HG03066 (cell line): ENCODE data around the gene LMO1.

Experiments used
- ATAC-seq: cut with Tn5 transposase; IDR thresholded peaks from one replicate; pipeline ENCODE4 v1.9.1; 2021; ENCODE audit warnings: low read depth; ENCODE audit not compliant: unreplicated experiment

Gene LMO1

GRCh38 chr11:8288824-8289491 is 25.3 kb upstream of the LMO1 start:
- no peak for ATAC-seq

GRCh38 chr11:8288166-8288772 is 24.6 kb upstream of the LMO1 start:
- no peak for ATAC-seq

GRCh38 chr11:8287703-8288102 is 24.0 kb upstream of the LMO1 start:
- no peak for ATAC-seq

GRCh38 chr11:8287297-8287696 is 23.6 kb upstream of the LMO1 start:
- ATAC-seq, result no peak

DNA sequence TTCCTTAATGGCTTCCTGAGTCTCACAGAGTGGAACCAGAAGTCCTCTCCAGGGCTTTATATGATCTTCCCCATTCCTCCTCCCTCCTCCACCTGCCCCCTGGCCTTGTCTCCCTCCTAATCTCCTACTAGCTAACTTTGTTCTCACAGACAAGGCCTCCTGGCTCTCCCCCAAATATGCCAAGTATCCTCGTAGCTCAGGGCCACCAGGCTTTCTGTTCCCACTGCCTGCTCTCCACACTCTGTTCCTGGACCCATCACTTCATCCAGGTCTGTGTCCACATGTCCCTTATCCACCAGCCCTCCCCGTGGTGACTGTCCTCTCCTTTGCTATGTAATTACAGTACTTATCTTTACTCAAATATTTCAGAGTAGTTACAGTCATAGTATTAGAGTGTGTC is 23.2 kb upstream of the LMO1 start:
- no peak for ATAC-seq

DNA sequence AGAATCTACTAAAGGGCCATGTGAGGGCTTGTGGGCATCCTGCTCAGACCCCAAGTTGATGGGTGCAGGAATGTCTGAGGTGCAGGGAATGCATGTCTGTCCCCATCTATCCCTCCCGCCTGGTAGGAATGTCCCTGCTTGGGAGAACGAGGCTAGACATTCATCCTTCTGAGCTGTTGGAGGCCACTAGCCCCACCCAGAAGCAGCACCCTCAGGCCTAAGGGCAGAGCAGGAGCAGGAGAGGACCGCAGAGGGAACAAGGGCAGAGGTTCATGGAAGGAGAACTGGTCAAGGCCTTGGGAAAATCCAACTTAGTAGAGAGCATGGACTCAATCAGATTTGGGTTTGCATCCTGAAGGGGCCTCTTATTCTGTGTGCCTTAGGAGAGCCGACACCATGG is 22.1 kb upstream of the LMO1 start:
- no peak for ATAC-seq

- ATAC-seq, result no peak
These were observed 21.6 kb upstream of the LMO1 start for GRCh38 chr11:8285228-8285627.

DNA sequence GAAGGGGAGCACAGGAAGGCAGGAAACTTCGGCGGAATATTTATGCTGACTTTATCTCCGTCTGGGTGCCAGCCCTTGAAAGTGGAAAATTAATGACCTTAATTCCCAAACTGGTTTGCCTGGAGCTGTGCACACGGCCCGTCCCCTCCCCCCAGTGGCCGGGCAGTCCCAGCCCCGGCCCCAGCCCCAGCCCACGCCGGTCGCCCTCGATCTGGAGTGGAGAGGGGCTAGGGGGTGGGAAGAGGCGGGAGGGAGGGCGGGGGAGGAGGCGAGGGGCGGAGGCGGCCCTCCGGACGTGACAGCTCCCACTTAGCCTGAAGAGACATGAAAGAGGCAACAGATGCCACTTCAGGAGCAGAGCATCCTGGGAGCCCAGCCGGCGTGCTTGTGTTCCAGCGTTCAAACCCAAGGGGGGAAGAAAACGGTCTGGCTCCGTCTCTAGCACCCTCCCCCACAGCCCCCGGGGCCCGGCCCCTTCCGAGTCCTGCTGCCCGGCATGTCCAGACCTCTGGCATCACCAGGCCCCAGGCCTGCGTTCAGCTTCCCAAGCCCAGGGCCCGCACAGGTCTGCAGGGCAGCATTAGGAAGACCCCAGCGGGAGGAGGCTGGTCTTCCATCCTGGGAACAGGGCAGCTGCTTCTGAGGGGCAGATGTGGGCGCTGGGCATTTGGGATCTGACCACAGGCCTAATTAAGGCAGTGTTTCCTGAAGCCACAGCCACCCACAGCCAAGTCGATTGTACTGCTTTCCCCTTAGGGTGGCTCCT is 20.0 kb upstream of the LMO1 start:
- no peak for ATAC-seq

- no peak for ATAC-seq
These were observed 19.4 kb upstream of the LMO1 start for GRCh38 chr11:8283100-8283464.

- no peak for ATAC-seq
These were observed 19.0 kb upstream of the LMO1 start for GRCh38 chr11:8282631-8283030.

GRCh38 chr11:8281266-8281665 is 17.6 kb upstream of the LMO1 start:
- ATAC-seq, result no peak

GRCh38 chr11:8277691-8278090 is 14.0 kb upstream of the LMO1 start:
- ATAC-seq, result no peak

DNA sequence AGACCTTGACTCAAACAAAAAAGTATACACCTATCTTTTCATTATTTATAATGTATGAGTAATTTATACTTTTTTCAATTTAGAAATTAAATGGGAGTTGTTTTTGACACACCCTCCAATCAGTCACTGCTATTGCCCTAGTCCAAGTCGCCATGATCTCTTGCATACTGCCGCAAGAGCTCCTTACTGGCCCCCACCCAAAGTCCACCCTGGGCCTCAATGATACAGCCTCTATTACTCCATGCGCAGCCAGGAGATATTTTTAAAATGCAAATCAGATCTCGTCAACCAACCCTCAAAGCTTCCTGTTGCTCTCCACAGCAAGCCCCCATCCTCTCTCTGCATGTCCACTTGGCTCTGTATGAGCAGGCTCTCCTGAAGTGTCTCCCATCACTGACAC is 12.8 kb upstream of the LMO1 start:
- no peak for ATAC-seq

- no peak for ATAC-seq
These were observed 9.6 kb upstream of the LMO1 start for GRCh38 chr11:8273287-8273686.

- no peak for ATAC-seq
These were observed 7.6 kb upstream of the LMO1 start for GRCh38 chr11:8271106-8271886.

- ATAC-seq, result no peak
These were observed 6.0 kb upstream of the LMO1 start for GRCh38 chr11:8269636-8270035.

DNA sequence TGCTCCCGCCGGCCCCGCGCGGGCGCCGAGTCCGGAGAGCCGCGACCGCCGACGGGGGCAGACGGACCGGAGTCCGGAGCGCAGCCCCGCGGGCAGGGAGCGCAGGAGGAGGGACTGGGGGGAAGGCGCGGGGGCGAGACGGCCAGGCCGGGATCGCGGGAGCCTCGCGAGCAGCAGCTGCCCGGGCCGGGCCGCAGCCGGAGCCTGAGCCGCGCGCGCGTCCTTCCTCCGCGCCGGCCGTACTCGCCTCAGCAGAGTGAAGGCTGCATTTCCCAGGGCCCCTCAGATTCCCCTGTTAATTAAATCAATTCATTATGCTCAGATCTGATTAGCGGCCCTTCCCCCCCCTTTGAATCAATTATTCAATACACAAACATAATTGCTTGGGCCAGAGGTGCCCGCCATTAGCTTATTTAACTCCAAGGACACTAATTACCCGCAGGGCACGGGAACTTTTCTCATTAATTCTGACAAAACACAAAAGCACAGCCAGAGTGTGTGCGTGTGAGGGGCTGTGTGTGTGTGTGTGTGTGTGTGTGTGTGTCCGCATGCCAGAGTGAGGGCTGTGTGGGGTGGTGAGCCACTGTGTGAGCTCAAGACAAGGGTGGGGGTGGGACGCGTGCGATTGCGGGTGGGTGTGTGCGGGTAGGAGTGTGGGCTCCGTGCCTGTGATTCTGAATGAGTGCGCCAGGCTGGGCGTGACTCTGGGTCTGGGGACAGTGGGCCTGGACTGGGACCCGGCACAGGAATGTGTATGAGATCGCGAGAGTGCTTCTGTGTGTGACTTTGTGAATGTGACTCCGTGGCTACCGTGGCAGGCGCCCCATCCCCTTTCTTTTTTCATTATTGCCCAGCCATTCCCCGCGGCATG is 5.1 kb upstream of the LMO1 start:
- no peak for ATAC-seq

- no peak for ATAC-seq
These were observed 4.3 kb upstream of the LMO1 start for GRCh38 chr11:8267831-8268529.

GRCh38 chr11:8267280-8267679 is 3.6 kb upstream of the LMO1 start:
- no peak for ATAC-seq
